Measurements from ENCODE around the gene PPY.
"Not testable (repeated sequence)": the region's sequence is repeated elsewhere in the genome, so short reads cannot be mapped to it uniquely, and the experiment has no call there.

Gene PPY

GRCh38 chr17:43942051-43942685, at the start of gene PPY:
Gene PPY (minus strand): TSS chr17:43942476. CDS start chr17:43941654, 822 bp downstream.
- DNase-seq: no peak

- DNase-seq: no peak
Measured at GRCh38 chr17:43988301-43988700, 46.0 kb upstream of the PPY start.

- DNase-seq: no peak
Measured at GRCh38 chr17:43987131-43988021, 45.1 kb upstream of the PPY start.

- no peak for DNase-seq
Measured at GRCh38 chr17:43986225-43986981, 44.1 kb upstream of the PPY start.

GRCh38 chr17:43984521-43984920, 42.2 kb upstream of the PPY start:
- no peak for DNase-seq

GRCh38 chr17:43983515-43984411, 41.5 kb upstream of the PPY start:
- peak in 1 of 3 donors; percentile 10 for DNase-seq

- no peak for DNase-seq
Measured at GRCh38 chr17:43983196-43983514, 40.9 kb upstream of the PPY start.

GRCh38 chr17:43982171-43982570, 39.9 kb upstream of the PPY start:
- DNase-seq: no peak

- no peak for DNase-seq
Measured at GRCh38 chr17:43979671-43980070, 37.4 kb upstream of the PPY start.

- DNase-seq: no peak
Measured at GRCh38 chr17:43979011-43979410, 36.7 kb upstream of the PPY start.

- DNase-seq: no peak
Measured at GRCh38 chr17:43978078-43978477, 35.8 kb upstream of the PPY start.

GRCh38 chr17:43976963-43977837, 34.9 kb upstream of the PPY start:
- DNase-seq: no peak

- DNase-seq: no peak
Measured at GRCh38 chr17:43975898-43976297, 33.6 kb upstream of the PPY start.

- no peak for DNase-seq
Measured at GRCh38 chr17:43974382-43975266, 32.3 kb upstream of the PPY start.

- not testable (repeated sequence) for DNase-seq
Measured at GRCh38 chr17:43972444-43973212, 30.4 kb upstream of the PPY start.

GRCh38 chr17:43971436-43971835, 29.2 kb upstream of the PPY start:
- not testable (repeated sequence) for DNase-seq

- DNase-seq: no peak
Measured at GRCh38 chr17:43970366-43970765, 28.1 kb upstream of the PPY start.

GRCh38 chr17:43967251-43967875, 25.1 kb upstream of the PPY start:
- no peak for DNase-seq

GRCh38 chr17:43966276-43966675, 24.0 kb upstream of the PPY start:
- no peak for DNase-seq

All from suppressor macrophage treated with lipopolysaccharide for 1 hour (primary cell).